NOMO-1 (cell line): ENCODE results near the gene ANKRD35.
A peak's percentile ranks its signal among the peaks of the same experiment; 100 is the strongest.
"Not testable (repeated sequence)": the region's sequence is repeated elsewhere in the genome, so short reads cannot be mapped to it uniquely, and the experiment has no call there.

ENCODE experiments used
- DNase-seq, 2 experiments: peaks; one replicate each; lab custom pipeline; 2025; ENCODE audit not compliant: unreplicated experiment in 2 of 2; lab: John Stamatoyannopoulos, UW

ANKRD35 gene

GRCh38 chr1:145858238-145858900 is 27.3 kb downstream of the ANKRD35 start:
- no peak for DNase-seq

DNA sequence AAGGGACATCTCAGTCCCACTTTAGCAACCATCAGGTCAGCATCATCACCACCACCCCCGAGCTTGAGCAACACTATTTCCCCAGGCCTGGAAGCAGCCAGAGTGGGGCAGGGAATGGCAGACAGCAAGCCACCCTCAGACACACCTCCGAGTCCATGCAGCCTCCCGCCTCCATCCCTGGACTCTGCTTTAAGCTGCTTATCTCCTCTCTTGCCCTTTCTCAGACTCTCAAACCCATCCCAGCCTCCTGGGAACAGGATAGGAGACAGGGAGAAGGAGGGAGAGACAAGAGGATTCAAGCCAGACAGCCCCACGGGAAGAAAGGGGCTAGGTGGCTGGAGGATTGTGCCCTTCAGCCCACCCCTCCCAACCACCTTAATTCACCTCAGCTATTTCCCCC is 28.5 kb downstream of the ANKRD35 start:
- DNase-seq, result no peak

GRCh38 chr1:145855426-145855948 is 30.2 kb downstream of the ANKRD35 start:
- DNase-seq, result no peak

- DNase-seq, result no peak
Measured at GRCh38 chr1:145849356-145850160, 36.1 kb downstream of the ANKRD35 start.

GRCh38 chr1:145847827-145848226 is 37.8 kb downstream of the ANKRD35 start:
- no peak for DNase-seq

- no peak for DNase-seq
Measured at GRCh38 chr1:145846201-145846612, 39.5 kb downstream of the ANKRD35 start.

- peak; percentile 50 to 60 for DNase-seq
Measured at GRCh38 chr1:145845514-145846161, 40.0 kb downstream of the ANKRD35 start, which contains the start of gene NUDT17. TSS of gene NUDT17 (plus strand) at chr1:145845630. CDS start at chr1:145845641, 11 bp downstream.

DNA sequence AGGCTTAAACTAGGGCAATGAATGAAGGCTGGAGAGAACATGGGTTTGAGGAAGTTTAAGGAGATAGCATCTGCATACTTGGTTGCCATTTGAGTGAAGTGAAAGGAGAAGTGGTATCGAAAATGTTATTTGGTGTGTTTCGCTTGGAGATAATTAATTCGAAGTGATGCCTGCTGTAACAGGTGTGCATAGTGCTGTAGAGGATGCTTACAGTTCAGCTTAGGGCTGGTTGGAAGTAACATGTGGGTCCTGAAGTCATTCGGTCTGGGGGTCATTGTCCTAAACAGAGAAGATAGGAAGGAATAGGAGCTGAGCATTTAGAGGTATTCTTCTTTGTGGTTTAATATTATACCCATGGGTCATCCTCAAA is 40.5 kb downstream of the ANKRD35 start:
- peak; percentile 70 to 86 for DNase-seq

DNA sequence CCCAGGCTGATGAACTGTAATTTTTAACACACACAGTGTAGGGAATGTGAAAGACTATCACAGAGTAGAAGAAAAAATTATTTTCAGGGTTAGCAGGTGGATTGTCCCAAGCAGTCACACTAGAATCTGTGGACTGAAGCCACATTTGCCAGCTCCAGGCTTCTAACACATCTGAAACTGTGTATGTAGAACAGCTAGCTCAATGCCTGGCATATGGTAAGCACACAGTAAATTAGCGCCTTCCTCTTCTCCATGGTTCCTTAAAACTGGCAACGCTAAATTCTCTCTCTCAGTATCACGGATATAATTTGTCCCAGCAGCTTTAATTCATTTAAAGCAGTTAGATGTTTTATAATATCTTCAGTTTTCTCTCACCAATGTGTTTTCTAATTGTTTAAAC is 42.6 kb downstream of the ANKRD35 start:
- DNase-seq, result no peak

GRCh38 chr1:145837656-145838055 is 48.0 kb downstream of the ANKRD35 start:
- DNase-seq, result no peak

DNA sequence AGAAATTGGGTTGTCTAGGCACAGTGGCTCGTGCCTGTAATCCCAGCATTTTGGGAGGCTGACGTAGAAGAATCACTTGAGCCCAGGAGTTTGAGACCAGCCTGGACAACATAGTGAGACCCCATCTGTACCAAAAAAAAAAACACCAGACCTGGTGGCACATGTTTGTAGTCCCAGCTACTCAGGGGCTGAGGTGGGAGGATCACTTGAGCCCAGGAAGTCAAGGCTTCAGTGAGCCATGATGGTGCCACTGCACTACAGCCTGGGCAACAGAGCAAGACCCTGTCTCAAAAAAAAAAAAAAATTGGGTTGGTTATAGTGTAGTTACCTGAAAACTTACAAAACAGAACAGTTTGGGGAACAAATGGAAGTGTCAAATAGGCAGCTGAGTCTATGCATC is 54.9 kb downstream of the ANKRD35 start:
- not testable (repeated sequence) for DNase-seq

DNA sequence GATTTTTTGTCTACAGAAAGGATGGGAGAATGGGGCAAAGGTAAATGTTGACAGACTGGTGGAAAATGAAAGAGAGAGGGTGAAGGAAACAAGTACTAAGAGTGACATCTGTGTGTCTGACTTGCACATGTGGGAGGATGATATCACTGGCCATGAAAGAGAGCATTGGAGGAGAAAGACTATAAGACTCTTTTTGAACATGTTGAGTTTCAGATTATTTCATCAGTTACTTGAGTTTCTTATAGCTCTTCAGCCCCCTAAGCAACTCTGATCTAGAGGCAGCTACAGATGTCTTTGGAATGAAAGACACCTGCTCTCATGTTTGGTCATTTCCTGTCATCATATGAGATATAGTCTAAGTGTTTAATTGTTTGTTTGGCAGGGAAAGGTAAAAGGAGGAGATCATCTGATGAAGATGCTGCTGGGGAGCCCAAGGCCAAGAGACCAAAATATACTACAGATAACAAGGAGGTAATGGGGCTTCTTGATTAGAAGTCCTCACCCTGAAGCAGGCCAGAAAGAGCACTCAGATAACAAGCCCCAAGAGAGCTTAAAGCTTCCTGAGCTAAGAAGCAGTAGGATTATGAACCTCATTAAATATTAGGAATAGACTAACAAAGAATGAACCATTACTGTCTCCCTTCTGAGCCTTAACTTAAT is 57.2 kb downstream of the ANKRD35 start:
- DNase-seq, result no peak

DNA sequence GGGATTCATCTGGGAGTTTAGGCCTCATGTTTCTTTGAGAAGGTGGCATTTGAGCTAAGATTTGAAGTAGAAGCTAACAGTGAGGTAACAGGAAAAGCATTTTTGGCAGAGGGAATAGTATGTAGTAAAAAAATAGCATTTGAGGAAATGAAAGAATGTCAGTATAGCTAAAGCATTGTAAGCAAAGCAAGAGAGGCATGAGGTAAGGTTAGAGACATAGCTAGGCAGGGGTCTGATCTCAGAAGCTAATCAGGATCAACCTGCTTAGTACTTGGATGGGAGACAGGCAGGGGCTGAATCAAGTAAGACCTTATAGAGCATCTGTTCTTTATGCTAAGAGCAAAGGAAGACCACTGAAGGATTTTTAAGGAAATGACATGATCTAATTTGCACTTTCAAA is 57.7 kb downstream of the ANKRD35 start:
- DNase-seq, result no peak

DNA sequence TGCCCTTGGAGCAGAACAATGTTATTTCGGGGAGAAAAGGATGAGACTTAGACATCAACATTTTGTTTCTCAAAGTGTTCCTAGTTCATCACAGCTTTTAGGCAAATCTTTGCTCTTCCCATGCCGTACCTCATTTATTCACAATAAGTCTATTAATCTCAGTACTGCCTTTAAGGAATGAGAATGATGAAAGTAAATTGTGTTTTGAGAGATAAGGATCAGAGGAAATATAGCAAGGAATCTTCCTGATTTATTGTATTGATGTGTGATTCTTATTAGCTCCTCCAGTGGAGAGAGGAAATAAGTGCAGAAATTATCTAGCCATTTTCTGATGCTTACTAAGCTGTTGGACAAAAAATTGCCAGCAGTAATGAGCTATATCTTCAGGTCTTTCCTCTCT is 59.6 kb downstream of the ANKRD35 start:
- no peak for DNase-seq

GRCh38 chr1:145824499-145824842 is 61.2 kb downstream of the ANKRD35 start:
- DNase-seq, result peak in 1 of 2 experiments; percentile 61

- peak; percentile 93 to 96 for DNase-seq
Measured at GRCh38 chr1:145823565-145824498, 61.8 kb downstream of the ANKRD35 start, which contains the start of the genes POLR3C and RNF115. TSS of gene POLR3C (plus strand) at chr1:145824200. CDS start at chr1:145825777, 1,577 bp downstream. TSS of gene RNF115 (minus strand) at chr1:145824095. CDS start at chr1:145823873, 222 bp downstream.

DNA sequence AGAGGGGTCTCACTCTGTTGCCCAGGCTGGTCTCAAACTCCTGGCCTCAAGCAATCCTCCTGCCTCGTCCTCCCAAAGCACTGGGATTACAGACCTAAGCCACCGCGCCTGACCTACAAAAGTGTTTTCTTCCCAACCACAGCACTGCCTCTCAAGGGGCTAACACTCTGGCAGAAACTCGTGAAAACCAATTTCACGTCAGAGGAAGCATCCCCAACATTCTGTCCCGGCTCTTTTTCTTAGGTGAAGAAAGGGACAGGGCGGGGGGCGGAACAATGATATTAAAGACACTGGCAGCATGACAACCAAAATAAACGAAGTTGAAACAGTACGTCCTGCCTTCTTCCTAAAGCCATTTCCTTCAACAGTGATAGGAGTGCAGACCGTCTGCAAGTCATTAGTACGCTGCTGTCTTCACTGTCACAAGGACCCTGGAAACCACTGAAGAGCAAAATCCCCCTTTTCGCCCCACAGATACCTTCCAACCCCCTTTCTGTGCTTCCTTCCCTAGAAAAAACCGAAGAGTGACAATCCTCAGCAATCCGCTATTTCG is 62.8 kb downstream of the ANKRD35 start:
- DNase-seq, result not testable (repeated sequence)

DNA sequence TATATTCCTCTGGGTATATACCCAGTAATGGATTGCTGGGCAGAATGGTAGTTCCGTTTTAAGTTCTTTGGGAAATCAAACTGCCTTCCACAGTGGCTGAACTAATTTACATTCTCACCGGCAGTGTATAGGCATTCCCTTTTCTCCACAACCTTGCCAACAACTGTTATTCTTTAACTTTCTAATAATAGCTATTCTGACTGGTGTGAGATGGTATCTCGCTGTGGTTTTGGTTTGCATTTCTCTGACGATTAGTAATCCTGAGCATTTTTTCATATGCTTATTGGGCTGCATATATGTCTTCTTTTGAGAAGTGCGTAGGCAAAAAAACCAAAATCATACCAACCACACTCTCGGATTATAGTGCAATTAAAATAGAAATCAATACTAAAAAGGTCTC is 67.6 kb downstream of the ANKRD35 start:
- not testable (repeated sequence) for DNase-seq
